HG03139 (cell line): ENCODE data around the gene DNAJC11.

Experiments
- ATAC-seq: cut with Tn5 transposase; IDR thresholded peaks from one replicate; pipeline ENCODE4 v1.9.1; 2021; ENCODE audit not compliant: unreplicated experiment

The DNAJC11 gene

DNA sequence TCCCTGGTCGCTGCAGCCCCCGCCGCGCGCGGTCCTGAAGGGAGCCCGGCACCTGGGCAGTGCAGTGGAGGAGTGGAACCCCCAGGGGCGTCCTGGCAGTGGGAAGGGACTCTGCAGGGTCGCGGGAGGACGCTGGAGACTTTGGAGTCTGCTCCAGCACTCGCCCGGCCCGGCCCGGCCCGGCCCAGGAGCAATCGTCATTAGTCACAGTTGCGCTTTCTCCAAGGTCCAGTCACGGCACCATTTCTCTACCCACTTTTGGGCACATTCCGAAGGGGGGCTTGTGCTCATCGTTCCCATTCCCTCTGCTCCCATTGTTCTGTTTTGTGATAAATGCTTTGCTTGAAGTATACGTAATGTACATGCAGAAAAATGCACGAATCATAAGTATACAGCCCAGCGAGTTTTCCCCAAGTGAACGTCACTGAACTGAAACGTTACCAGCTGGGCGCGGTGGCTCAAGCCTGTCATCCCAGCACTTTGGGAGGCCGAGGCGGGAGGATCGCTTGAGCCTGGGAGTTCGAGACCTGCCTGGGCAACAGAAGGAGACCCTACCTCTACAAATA lies 75.9 kb downstream of the DNAJC11 start:
- no peak for ATAC-seq

DNA sequence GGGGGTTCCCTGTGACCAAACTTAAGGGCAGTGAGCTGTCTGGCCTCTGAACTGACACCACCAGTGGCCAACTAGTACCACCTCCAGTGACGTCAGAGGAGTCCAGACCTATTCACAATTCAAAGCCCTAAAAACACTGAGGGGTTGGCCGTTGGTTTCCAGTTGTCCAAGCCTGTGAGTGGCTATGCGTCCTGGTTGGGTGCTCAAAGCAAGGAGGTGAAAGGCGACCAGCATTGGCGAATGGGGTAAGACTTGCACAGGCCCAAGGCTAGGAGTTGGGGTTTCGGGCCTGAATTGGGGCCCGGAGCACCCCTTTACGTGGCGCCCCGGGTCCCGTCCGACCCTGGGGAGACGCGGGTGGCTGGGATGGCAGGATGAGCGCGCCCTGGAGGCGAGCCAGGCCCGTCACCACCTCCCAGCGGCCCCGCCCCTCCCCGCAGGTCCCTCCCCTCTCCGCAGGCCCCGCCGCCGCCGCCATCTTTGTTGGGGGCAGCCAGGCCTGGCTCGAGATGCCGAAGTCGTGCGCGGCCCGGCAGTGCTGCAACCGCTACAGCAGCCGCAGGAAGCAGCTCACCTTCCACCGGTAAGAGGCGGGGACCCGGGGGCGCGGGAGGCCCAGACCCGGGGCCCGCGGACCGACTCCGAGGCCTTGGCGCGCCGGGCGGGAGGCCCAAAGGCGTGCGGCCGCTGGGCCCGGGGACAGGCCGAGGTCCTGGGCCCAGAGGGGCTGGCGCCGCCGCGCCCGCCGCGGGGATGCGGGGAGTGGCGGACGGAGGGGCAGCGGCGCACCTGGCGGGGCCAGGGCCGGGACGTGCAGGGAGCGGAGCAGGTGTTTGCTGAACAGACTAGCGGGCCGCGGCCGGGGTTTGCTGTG lies 76.7 kb downstream of the DNAJC11 start, which contains the start of gene THAP3:
Gene THAP3, plus strand, starts transcription at position 159 of the 874 bp plus-strand sequence. Its CDS starts 351 bp downstream, at position 510.
- peak; percentile 70 for ATAC-seq

DNA sequence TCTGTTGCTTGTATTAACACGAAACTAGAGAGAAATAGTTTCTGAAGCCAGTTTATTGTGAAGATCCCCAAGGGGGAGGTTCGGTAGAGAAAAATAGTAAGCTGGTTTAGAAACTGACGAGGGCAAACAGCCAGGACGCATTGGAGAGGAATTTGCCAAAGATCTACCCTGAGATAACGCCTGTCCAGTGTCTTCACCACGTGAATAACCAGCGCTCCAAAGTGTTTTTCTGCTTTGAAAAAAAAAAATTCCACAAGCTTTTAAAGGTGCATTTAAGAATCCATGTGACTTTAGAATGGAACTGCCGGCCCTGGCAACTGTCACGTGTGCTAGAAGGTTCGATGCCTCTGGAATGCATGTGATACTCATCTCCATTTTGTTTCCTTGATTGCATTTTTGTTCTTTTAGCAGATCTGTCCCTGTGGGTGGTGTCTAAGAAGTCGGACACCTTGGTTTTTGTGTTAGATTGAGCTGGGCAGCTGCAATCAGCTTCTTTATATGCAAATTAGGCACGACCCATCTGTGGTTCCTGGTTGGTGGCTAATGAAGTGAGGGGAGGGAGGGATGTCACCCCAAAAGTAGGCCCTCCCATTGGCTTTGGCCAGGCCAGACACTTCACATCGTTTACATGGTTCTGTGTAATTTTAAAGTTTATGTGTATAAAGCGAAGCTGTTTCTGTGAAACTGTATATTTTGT lies 78.2 kb downstream of the DNAJC11 start:
- ATAC-seq, result no peak

DNA sequence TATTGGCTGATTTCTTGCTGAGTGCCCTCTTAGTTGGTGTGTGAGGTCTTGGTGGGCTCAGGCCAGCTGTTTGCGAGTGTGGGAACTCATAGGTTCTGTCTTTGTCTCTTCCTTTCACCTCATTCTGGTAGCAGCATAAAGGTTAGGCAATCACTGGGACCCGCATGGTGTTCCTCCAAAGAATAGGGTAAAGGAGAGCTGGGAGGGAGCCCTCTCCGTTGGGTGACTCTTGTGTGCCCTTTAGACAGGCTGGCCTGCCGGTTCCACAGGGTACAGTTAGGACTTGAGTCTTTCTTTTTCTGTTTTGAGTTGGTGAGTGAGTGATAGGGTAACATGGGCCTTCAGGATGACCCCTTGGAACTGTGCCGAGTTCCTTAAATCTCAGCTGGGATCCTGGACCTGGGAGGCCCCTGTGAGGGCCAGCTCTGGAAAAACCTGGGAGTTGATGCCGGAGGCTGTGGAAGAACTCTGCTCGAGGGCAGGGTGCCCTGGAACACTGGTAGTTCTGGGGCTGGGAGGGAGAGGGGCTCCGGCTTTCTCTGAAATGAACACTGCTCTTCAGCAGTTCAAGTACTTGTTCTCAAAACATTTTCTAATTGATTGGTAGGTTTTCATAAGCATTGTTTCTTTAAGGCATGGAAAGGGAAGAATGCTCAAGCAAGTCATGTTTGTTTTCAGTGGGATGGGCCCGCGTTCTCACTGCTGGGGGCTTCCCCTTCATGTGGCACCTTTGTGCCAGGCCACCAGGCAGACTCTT lies 79.0 kb downstream of the DNAJC11 start:
- no peak for ATAC-seq

DNA sequence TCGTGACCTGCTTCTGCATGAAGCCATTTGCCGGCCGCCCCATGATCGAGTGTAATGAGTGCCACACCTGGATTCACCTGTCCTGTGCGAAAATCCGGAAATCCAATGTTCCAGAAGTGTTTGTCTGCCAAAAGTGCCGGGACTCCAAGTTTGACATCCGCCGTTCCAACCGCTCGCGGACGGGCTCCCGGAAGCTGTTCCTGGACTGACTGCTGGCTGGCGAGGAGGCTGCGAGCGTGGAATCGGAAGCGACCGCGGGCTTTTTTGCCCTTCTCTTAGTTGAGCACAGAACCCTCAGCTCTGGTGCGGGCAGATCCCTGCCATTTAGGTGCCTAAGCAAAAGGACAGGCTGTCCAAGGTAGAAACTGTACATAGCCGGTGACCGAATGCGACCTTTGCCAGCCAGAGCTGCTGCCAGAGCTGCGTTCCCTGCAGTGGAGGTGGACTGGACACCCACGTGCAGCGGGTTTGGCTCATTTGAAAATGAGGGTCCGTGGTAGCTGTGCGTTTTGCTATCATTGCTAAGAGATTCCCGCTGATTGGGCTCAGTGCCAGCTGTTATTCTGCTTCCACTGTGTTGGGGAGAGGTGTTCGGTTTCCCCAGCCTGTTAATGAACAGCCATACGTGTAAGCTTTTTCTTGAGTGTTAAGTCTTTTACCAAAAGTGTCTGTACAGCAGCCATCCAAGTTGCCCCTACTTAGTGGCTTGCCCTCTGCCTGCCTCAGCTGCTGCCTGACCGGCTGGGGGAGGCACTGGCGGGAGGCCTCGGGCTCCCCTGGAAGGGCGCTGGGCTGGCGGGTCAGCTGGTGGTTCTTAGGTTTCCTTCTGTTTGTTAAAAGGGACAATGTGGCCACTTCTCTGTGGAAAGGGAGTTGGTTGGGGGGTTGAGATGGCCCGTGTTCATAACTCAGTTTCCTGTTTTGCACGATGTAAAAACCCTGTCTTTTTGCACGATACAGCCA lies 79.9 kb downstream of the DNAJC11 start:
- no peak for ATAC-seq

DNA sequence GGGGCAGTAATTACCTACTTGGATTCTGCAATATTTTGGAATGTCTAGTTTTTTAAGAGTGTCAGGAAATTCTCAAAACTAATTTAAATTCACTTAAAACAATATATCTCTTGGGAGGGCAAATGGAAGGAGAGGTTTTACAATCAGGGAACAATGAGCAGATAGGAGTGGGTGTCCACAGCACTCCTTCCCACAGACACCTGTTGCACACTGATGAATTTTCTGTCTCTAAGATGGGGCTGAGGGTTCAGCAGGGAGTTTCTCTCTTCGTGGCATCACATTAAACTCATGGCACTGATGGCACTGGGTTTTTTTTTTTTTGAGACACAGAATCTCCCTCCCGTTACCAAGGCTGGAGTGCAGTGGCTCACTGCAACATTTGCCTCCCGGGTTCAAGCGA lies 82.6 kb downstream of the DNAJC11 start:
- ATAC-seq, result no peak

DNA sequence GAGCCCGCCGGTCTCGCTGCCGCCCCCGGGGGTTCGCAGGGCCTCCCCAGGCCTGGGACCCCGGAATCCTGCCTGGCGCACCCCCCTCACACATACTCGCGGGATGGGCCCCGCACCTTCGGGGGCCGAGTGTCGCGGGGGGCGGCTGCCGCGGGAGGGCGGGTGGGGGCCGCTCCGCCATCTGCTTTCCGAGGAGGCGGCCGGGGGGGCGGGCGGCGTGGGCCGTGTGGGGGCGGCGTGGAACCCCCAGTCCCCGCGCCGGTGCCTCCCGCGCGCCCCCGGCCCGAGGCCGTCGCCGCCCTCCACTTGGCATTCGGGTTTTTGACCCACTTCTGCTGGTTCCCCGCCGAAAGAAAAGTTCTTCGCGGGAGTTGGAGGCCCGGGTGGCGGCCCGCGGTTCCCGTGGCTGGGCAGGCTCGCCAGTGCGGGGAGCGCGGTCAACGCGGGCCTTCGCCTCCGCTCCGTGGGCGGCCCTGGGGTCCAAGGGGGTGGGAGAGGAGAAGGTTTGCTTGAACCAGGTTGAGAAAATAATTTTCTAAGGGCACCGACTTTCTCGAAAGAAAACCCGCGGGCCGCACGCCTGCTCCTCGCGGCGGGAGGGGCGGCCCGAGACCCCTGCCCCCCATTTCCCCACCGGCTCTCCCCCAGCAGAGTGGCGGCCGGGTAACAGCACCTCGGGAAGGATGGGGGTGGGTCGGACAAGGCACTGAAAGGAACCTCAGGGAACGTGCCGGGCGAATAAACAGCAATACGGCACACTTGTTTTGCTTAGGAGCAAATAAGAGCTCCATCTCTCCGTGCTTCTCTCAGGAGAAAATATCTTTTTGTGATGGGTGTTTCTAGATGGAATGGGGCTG lies 86.5 kb downstream of the DNAJC11 start:
- no peak for ATAC-seq

DNA sequence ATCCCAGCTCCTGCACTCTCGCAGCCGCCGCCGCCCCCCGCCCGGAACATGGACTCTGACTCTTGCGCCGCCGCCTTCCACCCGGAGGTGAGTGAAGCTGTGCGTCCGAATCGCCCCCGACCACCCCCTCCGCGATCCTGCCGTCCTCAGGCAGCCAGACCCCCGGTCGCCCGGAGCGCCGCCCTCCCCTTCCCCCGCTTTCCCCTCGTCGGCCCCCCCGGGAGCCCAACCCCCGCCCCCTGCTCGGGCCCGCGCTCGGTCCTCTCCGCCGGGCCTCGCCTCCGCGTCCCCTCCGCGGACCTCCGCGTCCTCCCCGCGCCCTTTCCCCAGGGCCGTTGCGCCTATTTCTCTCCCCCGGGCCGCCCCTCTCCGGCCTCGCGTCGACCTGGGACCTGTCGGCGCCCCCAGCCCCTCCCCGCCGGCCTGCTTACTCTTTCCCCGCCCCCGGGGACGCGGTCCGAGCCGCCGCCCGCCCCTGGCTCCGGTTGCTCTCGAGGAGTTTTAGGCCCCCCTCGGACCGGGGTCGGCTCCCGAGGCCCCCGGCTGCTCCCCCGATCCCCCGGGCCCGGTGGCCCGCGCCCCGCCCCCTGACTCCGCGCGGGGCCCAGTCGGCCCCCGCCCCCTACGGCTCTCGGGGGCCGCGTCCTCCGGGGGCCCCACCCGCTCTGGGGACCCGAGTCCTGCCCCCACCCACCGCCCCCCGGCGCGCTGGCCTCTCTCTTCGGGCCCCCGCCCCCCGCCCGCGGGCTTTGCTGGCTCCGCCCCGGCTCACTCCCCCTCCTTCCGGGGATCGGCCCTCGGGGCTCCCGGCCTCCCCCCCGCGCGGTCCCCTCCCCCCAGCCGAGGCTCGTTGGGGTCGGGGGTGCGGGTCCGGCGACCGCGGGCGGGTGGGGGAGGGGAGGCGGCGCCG lies 87.3 kb downstream of the DNAJC11 start:
- ATAC-seq, result no peak

DNA sequence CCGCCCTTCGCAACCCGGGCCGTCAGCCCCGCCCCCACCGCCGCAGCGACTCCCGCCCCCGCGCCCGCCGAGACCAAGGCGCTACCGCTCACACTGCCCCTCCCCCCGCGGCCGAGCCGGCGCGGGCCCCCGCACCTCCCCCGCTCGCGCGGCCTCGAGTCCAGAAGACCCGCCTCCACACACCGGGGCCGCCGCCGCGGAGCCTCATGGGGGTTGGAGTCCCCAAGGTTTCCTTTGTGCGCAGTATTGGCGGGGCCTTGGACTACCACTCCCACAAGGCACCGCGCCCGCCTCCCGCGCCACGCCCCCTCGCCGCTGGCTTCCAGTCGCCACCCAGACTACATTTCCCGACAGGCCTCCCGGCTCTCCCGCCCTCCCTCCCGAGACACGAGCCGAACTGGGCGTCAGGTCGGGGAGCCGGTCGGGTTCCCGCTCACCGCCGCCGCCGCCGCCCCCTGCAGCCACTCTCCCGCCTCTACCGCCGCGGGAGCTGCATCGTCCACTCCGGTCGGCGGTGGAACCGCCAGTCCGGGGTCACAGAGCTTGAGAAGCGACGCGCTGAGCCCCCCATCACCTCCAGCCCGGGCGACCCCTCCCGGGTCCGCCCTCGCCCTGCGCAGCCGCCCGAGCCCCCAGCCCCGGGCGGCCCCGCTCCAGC lies 88.1 kb downstream of the DNAJC11 start, which contains the start of gene PHF13:
Gene PHF13, plus strand, starts transcription at position 371 of the 658 bp plus-strand sequence. CDS start 336 bp downstream, outside the sequence.
- peak; percentile 80 for ATAC-seq

DNA sequence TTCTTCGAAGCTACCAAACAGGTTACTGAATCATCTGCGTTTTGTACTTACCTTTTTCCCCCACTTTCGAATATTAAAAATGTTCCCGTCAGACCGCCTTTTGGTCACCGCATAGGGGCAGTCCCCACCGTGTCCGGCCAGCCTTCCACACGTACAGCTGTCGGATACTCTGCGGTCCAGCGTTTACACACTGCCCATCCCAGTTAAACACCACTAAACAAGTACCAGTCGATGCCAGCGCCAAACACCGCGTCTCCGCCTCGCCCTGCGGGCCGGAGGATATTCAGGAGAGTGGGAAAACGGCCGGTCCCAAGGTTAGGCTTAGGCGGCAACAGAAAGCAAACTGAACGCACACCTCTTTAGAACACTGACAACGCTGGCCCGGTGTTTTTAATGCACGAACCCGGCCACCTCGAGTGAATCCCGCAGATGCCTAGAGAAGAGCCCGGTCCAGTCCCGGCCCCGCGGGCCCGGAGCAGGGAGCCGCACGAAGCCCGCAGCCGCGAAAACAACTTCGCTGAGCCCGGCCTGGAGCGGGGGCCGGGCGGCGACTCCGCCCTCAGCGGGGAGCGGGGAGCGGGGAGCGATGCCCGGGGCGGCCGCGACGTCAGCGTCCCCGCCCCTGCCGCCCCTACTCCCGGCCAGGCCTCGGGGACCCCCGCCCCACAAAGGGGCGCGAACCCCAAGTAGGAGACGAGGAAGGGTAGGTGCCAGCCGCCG lies 88.8 kb downstream of the DNAJC11 start:
- ATAC-seq, result peak; percentile 28

DNA sequence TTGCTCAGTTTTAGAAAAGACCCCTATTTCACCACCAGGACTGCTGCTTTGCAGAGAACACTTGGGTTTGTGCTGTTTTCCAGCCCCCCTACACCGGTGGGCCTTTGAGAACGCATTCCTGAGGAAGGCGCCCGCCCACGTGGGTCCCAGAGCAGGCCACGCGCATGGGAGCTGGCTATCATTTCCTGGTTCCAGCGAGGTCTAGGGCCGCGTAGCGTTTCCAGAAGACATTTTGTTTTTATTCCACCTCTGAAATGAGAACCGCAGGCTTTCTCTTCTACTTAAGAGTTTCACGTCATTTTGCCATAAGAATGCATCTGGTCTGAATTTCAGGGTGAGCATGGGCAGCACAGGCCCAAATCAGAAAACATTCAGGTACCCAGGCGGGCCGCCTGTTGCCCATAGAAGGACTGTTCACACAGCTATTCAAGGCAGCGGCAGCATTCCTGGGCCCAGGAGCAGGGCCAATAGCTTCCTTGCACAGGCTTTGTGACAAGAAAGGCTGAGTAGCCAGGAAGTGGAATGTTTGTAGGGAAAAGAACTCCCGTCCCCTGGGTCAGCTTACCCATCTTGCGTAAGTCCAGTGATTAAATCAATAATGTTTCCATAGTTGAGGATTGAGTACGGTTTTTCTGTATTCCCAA lies 97.6 kb downstream of the DNAJC11 start:
- no peak for ATAC-seq

DNA sequence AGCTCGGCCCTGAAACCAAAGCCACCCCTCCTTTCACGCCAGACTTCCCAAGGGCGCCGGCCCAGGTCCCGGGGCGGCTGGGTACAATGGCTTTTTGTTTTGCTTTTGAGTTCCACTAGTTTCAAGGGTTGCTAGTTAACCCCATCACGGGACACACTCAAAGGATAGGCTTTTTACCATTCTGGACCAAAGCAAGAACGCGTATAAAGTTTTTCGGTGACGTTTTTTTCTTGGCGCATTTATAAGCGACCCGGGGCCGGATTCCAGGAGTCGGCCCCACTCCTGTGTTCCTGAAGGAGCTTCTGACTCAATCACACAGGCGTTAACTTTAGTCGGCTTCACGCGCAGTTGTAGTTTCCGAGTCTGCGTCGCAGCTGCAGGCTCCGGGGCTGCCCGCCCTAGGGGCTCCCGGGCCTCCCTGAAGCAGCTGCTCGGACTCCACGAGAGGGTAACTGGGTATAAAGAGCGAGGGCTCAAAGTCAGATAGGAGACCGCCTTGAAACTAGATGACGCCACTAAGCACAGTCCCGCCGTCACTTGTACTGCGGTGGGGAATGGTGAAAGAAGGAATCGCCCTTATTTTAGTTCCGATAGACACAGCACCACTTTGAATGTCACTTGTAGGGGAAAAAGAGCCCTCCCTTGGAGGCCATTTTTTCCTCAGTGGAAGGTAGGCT lies 98.2 kb downstream of the DNAJC11 start:
- ATAC-seq, result no peak

DNA sequence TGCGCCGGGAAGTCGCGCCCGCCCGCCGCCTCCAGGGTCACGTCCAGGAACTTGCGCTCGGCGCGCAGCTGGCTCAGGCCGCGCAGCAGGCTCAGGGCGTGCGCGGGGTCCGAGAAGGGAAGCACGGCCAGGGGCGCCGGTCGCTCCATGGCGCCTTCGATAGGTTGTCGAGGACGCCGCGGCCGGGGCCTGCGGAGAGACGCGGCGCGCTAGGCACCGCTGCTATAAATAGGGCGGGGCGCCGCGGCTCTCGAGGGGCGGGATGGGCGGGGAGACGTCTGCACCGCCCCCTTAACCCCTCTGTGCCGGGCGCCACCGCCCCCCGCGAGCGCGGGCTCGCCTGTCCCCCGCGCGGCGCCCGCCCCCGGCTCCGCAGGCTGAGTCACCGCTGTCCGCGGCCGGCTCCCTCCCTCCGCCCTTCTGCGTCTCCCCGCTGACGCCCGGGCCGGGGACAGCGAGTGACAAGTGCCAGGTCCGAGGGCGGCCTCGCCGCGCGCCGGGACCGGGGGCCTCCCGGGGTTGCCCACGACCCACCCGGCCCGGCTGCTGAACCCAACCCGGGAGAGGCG lies 98.9 kb downstream of the DNAJC11 start, which contains the start of gene KLHL21:
Gene KLHL21, minus strand, starts transcription at position 201 of the 569 bp plus-strand sequence. Its CDS starts 52 bp downstream, at position 149.
- peak; percentile 45 for ATAC-seq

DNA sequence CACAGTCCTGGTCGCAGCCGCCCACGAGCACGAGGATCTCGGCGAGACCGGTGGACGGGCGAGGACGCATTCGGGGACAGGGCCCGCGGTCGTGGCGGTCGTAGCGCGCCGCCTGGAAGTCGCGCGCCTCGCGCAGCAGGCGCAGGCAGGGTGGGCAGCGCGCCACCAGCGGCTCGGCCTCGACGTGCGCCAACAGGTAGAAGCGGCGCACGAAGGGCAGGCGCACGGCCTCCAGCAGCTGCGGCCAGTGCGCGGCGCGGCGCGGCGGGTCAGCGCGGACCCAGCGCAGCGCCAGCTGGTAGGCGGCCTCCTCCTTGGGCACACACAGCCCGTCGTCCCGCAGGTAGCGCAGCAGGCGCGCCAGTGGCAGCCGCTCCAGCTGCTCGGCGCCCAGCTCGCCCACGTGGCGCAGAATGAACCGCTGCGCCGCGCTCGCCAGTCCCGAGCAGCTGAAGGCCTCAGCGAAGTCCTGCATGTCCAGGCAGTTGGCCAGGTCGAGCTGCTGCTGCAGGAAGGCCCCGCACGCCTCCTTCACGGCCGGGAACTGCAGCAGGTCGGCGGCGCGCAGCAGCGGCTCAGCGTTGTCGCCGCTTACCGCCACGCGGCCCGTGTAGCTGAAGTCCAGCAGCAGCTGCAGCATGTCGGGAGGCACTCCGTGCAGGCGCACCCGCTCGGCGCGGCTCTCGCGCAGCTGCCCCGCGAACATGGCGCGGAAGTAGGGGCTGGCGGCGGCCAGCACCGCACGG lies 99.5 kb downstream of the DNAJC11 start:
- ATAC-seq, result peak; percentile 7
